Natural killer cell (primary cell): Measurements from ENCODE around the gene SRGAP2. TPM values are rescaled to one million over a fixed set of nuclear protein-coding genes. Genes with fewer than 3 reads are reported as not detected.
"Not testable (repeated sequence)": the region's sequence is repeated elsewhere in the genome, so short reads cannot be mapped to it uniquely, and the experiment has no call there.

Experiments
- ATAC-seq, 3 donors: fragments of 150-1000 bp in 2 of 3; fragments of 200-7000 bp in 1 of 3; cut with Tn5 transposase; 1 replicate in 1 of 3; 2 replicates in 2 of 3; pipeline ENCODE4 v1.10.0; 2021; ENCODE audit warnings: mild to moderate bottlenecking in 2 of 3, moderate library complexity in 2 of 3
- DNase-seq, 2 donors: peaks; one replicate each; pipeline versions ENCODE4 v3.0.0 to v3.0.0-alpha.2; 2013 to 2021; ENCODE audit warnings: mixed read lengths in 1 of 2
- H3K27ac ChIP-seq: one replicate; pipeline ENCODE4 v1.5.1; 2013; ENCODE audit warnings: mild to moderate bottlenecking, low read length
- H3K27me3 ChIP-seq: one replicate; pipeline ENCODE4 v1.6.1; 2013; ENCODE audit warnings: low read length; ENCODE audit not compliant: control insufficient read depth, insufficient read depth
- H3K36me3 ChIP-seq: one replicate; pipeline ENCODE4 v1.6.1; 2013; ENCODE audit warnings: low read length; ENCODE audit not compliant: control insufficient read depth, insufficient read depth
- H3K4me1 ChIP-seq: one replicate; pipeline ENCODE4 v1.6.1; 2013; ENCODE audit warnings: low read length; ENCODE audit not compliant: control insufficient read depth, insufficient read depth
- H3K4me3 ChIP-seq: one replicate; pipeline ENCODE4 v1.5.1; 2013; ENCODE audit warnings: low read length
- H3K9me3 ChIP-seq: one replicate; pipeline ENCODE4 v1.6.1; 2013; ENCODE audit warnings: low read length; ENCODE audit not compliant: control insufficient read depth, insufficient read depth
- H3K27ac Mint-ChIP-seq, 2 donors: one replicate each; pipeline ENCODE4 v1.8.0; 2022; ENCODE audit warnings: mild to moderate bottlenecking in 2 of 2, mixed read lengths in 2 of 2, moderate library complexity in 1 of 2
- H3K27me3 Mint-ChIP-seq, 2 donors: one replicate each; pipeline ENCODE4 v1.8.0; 2022; ENCODE audit warnings: low read depth in 2 of 2, mixed read lengths in 2 of 2
- H3K36me3 Mint-ChIP-seq: one replicate; pipeline ENCODE4 v1.8.0; 2022; ENCODE audit warnings: mixed read lengths
- H3K4me1 Mint-ChIP-seq, 2 donors: one replicate each; pipeline ENCODE4 v1.8.0; 2022; ENCODE audit warnings: mixed read lengths in 2 of 2
- H3K4me3 Mint-ChIP-seq: one replicate; pipeline ENCODE4 v1.8.0; 2022; ENCODE audit warnings: mild to moderate bottlenecking, moderate library complexity, mixed read lengths
- H3K9me3 Mint-ChIP-seq, 2 donors: one replicate each; pipeline ENCODE4 v1.8.0; 2022; ENCODE audit warnings: mixed read lengths in 2 of 2
- WGBS: methylation state at CpG from one replicate; pipeline ENCODE4 v1.1.7; 2013; ENCODE audit warnings: missing lambda C conversion rate; ENCODE audit not compliant: insufficient coverage; 5-methylcytosine and 5-hydroxymethylcytosine counted together
- intact Hi-C: fragments of 100-400 bp; cut with micrococcal nuclease; formaldehyde crosslinking; loops from one replicate; pipeline ENCODE4 v1.14.2; 2022
- total RNA-seq, 4 donors: library from RNA; stranded (reverse); fragments of 120-200 nt in 1 of 4; gene quantifications; one replicate each; pipeline versions ENCODE4 v1.2.3 to v1.2.4, GENCODE V29; 2013 to 2022

The SRGAP2 gene
- total RNA-seq, 3 donors from 2014 or later (not counting 1 experiment from before 2014, with no cell fraction given) = 40.6 to 62.8 (median 56.0) TPM

- intact Hi-C loops, H3K27ac Mint-ChIP-seq, H3K27ac ChIP-seq, H3K4me1 ChIP-seq, H3K4me1 Mint-ChIP-seq, H3K27me3 ChIP-seq, DNase-seq, H3K9me3 Mint-ChIP-seq, H3K36me3 Mint-ChIP-seq, H3K4me3 ChIP-seq, H3K27me3 Mint-ChIP-seq, H3K4me3 Mint-ChIP-seq, H3K36me3 ChIP-seq, H3K9me3 ChIP-seq: not testable (repeated sequence)
- WGBS = 11% methylated on average over 1 of the region's 3 CpGs
- ATAC-seq = peak; percentile 38 to 74 (median 64)
These were observed 40.0 kb downstream of the SRGAP2 start for GRCh38 chr1:206243335-206243734.

DNA sequence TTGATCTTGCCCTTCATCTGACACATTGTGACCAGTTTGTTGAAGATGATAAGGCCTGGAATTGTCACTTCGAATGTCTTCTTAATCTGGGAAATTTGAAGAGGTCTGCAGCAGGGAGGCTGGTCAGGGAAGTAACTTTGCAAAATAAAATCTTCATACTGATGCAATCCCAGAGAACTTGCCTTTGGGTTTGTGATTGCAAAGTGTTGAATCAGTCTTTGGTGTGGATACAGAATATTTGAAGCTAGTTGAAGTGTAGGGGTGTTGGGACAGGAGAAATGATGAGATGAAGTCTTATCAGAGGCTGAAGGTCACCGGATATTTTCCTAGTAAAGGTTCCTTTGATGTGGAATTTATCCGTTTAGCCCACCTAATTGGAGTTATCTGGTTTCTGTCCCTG, 42.1 kb downstream of the SRGAP2 start:
- H3K4me1 Mint-ChIP-seq, H3K4me3 ChIP-seq, H3K9me3 ChIP-seq, H3K4me1 ChIP-seq, H3K36me3 Mint-ChIP-seq, H3K4me3 Mint-ChIP-seq, ATAC-seq, H3K27me3 ChIP-seq, H3K27ac ChIP-seq, H3K36me3 ChIP-seq, DNase-seq, H3K9me3 Mint-ChIP-seq, H3K27ac Mint-ChIP-seq, H3K27me3 Mint-ChIP-seq, intact Hi-C loops: not testable (repeated sequence)
- WGBS = no CpG with 5 or more reads among the region's 3 CpGs

GRCh38 chr1:206246129-206246886, 43.0 kb downstream of the SRGAP2 start:
- H3K4me3 Mint-ChIP-seq, ATAC-seq, H3K9me3 Mint-ChIP-seq, H3K4me1 Mint-ChIP-seq, H3K4me3 ChIP-seq, H3K4me1 ChIP-seq, intact Hi-C loops, H3K27ac ChIP-seq, H3K36me3 ChIP-seq, H3K27me3 Mint-ChIP-seq, DNase-seq, H3K27ac Mint-ChIP-seq, H3K9me3 ChIP-seq, H3K36me3 Mint-ChIP-seq, H3K27me3 ChIP-seq: not testable (repeated sequence)
- no CpG with 5 or more reads among the region's 10 CpGs for WGBS

GRCh38 chr1:206250953-206251681, 47.8 kb downstream of the SRGAP2 start:
- H3K36me3 ChIP-seq, DNase-seq, H3K27me3 Mint-ChIP-seq, H3K36me3 Mint-ChIP-seq, H3K27ac Mint-ChIP-seq, H3K4me3 Mint-ChIP-seq, H3K9me3 ChIP-seq, H3K9me3 Mint-ChIP-seq, H3K4me1 ChIP-seq, intact Hi-C loops, H3K4me1 Mint-ChIP-seq, H3K4me3 ChIP-seq, H3K27me3 ChIP-seq, ATAC-seq: not testable (repeated sequence)
- H3K27ac ChIP-seq = peak overlapping the region; percentile 48
- WGBS = no CpG with 5 or more reads among the region's 3 CpGs

DNA sequence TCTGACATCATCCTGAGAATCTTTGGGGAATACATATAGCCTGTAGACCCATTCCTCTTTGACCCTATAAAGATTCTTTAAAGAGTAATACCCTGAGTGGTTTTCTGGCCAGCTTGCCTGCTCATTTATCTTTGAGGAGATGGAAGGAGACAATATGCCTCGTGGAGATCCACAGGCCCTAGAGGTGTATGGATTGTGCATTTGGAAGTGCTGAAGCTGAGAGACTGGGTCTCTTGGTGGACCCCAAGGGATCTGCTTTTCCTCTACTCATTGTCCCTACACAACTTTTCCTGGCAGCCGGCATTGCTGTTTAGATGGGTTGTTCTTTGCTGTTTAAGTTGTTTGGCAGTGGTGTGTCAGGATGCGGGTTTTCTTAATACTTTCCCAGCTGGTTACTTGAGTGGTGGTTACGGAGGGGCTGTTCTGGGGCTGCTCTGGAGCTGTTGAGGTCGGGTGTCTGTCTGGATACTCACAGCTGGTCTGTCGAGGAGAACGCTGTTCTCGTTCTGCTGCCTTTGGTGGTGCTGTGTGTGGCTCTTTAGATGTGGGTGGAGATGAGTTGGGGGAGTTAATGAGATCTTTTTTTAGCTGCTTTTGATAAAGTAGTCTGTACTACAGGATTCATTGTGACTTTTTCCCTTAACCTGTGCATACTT, 49.5 kb downstream of the SRGAP2 start:
- DNase-seq = peak in 1 of 2 donors; percentile 2
- H3K9me3 ChIP-seq, H3K36me3 ChIP-seq, H3K9me3 Mint-ChIP-seq, H3K4me3 Mint-ChIP-seq, ATAC-seq, H3K4me1 ChIP-seq, H3K27me3 Mint-ChIP-seq, H3K27ac Mint-ChIP-seq, intact Hi-C loops, H3K4me1 Mint-ChIP-seq, H3K27ac ChIP-seq, H3K36me3 Mint-ChIP-seq, H3K4me3 ChIP-seq, H3K27me3 ChIP-seq: not testable (repeated sequence)
- WGBS = 34% methylated on average over 6 of the region's 8 CpGs

Other genes starting within 250 kb of the SRGAP2 start
- under 1 TPM in 1 of 3 donors, not detected in 2; 0.19 TPM for gene RAB7B, start 200.1 kb upstream of the SRGAP2 start, total RNA-seq
- not detected for gene CTSE, start 179.6 kb upstream of the SRGAP2 start, total RNA-seq
- gene RHEX, start 150.4 kb upstream of the SRGAP2 start, total RNA-seq = 10 to 100 TPM in 1 of 3 donors, under 1 TPM in 1, not detected in 1; 0.24 to 21.3 TPM
- not detected for gene AVPR1B, start 86.2 kb upstream of the SRGAP2 start, total RNA-seq
- 1 to 10 TPM in 2 of 3 donors, under 1 TPM in 1; 0.60 to 2.4 (median 1.8) TPM for gene FAM72A, start 702 bp upstream of the SRGAP2 start, total RNA-seq